Middle frontal gyrus (tissue), 1 donor: Measurements from ENCODE around the gene TNFAIP8L1.
"Not testable (repeated sequence)": the region's sequence is repeated elsewhere in the genome, so short reads cannot be mapped to it uniquely, and the experiment has no call there.

Source experiments
- DNase-seq: peaks from one replicate; pipeline ENCODE4 v3.0.0-alpha.2; 2015; ENCODE audit warnings: low spot score; ENCODE audit errors: extremely low spot score

The TNFAIP8L1 gene

DNA sequence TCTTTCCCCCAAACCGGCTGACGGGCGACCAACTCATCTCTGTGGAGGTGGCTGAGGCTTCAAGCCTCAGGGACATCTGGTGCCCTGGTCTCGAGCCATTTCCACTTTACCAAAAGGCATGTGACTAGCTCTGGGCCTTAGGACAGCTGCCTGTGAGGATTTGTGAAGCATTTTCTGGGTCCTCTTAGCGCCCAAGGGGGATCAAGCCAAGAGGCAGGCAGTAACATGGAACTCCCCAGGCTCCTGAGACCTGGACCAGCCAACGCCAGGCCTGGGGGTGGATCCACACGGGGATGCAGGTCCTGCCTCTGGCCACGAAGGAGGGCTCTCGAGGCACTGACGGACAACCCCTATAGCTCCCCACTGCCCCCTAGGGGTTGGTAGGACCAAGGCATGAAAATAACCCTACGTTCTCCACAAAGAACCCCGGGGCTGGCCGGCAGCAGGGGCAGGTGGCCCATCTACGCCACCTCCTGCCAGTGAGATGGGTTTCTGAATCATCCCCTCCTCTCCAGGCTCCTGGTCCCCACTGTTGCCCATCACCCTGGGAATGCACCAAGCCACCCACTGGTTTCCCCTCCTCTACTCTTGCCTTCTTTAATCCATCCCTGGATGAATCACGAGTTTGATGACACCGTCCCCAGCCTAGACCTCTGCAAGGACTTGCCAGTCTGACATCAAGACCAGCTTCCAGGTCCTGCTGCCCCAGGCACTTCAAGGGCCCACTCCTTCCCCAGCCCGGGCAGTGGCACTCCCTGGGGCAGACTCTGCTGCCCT, 37.8 kb downstream of the TNFAIP8L1 start:
- DNase-seq = no peak

DNA sequence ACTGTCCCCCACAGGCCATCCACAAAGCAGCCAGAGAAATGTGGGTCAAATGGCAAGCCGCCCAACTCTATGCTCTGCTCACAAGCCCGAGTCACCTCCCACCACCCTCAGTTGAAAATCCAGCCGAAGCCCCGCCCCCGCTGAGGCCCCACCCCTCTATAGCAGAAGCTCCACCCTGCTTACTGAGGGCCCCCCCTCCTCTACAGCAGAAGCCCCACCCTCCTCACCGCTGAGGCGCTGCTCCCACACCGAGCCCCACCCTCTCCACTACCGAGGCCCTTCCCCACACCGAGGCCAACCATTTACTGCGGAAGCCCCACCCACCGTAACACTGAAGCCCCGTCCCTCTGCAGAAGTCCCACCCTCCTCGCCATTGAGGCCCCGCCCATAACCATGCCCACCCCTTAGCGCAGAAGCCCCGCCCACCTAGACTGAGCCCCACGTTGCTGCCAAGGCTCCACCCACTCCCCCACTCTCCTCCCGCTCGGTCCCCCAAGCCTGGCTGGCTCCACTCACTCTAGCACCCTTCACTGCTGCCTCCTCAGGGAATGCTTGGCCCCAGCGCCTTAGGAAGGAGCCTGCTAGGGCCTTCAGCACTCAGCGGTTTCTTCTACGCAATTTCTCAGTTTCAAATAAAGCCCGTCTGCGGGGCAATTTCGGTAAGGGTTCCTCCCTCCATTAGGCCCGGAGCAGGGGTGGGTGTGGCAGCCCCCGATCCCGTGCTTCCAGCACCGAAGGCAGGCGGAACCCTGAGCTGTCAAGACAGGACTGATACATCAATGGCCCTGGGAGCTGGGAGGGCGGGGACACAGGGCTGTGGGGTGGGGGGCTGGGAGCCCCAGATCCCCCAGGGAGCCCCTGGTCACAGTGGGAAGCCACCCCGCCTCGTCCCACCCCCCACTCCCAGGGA, 39.8 kb downstream of the TNFAIP8L1 start:
- DNase-seq = no peak

DNA sequence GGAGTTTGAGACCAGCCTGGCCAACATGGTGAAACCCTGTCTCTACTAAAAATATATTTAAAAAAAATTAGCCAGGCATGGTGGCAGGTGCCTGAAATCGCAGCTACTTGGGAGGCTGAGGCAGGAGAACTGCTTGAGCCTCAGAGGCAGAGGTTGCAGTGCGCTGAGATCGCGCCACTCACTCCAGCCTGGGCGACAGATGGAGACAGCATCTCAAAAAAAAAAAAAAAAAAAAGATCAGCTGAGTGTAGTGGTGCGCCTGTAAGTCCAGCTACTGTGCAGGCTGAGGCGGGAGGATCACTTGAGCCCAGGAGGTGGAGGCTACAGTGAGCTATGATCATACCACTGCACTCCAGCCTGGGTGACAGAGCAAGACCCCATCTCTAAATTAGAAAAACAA, 40.7 kb downstream of the TNFAIP8L1 start:
- not testable (repeated sequence) for DNase-seq

DNA sequence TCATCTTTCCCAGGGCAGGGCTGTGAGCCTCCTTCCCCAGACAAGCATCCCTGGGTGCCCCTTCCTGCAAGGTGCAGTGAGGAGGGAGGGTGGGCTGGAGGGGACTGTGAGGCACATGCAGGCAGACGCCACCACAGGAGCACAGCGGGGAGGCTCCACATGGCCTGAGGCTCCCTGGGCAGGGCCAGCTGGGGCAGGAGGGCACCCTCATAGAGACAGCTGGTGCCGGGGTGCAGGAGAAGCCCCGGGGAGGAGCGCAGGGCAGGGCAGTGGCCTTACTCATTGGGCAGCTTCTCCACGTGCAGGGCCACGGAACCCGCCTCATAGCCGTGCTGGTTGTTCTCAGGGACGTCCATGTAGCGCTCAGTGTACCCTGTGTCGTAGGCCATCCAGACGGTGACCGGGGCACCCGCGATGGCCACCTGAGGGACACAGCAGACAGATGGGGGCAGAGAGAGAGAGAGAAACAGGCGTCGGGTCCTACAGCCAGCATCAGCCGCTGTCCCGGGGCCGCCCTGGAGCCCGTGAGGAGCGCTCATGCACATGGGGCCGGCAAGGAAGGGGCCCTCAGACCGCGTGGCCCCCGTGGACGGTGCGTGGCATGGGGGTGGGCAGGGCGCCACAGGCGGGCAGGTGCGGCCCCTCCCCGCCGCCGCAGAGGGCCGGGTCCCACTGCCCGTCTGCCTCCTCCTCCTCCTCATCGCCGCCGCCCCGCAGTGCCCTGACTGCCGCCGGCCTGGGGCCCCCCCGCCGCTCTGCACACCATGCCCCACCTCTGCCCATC, 43.3 kb downstream of the TNFAIP8L1 start:
- no peak for DNase-seq

DNA sequence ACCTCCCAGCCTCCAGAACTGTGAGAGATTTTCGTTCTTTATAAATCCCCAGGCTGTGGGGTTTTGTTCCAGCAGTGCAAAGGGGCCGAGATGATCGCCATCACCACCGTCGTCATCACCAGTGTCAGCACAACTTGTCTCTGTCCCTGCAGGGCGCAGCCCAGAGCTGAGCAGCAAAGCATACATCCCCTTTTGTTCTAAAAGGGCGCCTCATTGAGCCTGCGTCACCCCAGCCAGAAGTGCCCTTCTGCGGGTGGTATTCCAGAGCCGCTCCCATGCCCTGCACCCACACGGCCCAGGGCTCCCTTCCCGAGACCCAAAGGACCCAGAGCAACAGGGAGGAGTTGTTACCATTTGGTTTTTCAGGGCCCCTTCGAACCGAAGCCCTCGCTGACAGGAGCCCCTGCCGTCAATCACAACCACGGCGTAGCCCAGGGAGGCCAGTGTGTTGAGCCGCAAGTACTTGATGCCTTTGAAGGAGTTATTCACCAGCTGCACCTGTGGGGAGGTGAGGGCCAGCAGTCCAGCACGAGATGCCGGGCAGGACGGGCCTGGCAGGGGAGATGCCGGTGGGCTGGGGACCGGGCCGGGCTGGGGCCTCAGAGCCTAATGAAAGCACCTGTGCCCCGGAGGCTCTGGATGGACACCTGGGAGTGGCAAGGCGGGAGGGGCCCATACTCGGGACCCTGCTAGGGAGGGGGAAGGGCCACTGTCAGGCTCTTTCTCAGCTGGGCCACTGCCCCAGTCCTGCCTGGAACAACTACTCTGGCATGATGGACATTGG, 45.2 kb downstream of the TNFAIP8L1 start:
- DNase-seq = no peak

DNA sequence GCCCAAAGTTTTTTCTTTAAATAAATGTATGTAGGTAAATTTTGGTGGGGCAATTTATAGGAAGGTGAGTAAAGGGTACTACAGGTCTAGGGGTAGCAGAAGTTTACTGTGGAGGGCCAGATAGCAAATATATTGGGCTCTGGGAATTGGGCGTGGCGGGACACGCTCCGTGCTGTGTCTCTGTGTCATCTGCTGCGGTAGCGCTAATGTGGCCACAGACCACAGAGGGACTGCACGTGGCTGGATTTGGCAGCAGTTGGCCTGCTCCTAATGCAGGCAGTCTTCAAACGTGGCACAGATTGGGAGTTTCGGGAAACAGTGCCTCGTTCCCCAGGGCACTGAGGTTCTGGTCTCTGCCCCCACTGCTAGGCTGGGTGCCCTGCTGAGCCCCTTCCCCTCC, 47.4 kb downstream of the TNFAIP8L1 start:
- no peak for DNase-seq

DNA sequence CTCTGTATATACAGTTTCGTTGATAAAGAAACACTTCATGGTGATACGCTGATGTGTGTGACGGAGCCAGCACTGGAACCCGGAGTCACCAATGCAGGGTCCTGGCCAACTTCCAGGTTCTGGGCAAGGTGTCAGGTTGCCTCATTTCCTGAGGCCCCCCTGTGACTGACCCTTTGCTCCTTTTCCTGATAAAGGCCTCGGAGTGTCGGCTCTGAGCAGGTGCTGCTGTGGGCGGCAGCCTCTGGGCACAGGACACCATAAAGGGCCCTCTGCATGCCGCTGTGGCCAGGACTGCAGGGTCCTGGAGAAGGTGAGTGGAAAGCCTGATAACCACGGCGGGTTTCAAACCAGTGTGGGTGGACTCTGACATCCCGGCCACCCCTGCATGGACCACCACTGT, 48.1 kb downstream of the TNFAIP8L1 start:
- no peak for DNase-seq

DNA sequence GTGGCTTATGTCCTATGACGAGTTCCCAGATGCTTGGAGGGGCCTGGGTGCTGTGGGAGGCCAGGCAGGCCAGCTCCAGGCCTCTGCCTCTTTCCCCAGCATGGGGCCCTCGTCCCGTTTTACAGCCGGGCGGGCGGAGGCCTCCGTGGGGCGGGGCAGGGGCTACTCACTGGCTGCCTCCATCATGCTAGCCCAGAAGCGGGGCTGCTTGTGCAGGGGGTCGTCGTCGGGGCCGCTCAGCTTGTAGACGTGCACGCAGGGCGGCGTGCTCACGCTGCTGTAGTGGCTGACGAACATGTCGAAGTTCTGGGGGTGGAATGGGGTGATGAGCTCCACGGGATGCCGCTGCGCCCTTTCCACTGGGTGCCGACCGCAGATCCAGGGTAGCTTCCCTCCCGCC, 49.3 kb downstream of the TNFAIP8L1 start:
- DNase-seq = no peak

DNA sequence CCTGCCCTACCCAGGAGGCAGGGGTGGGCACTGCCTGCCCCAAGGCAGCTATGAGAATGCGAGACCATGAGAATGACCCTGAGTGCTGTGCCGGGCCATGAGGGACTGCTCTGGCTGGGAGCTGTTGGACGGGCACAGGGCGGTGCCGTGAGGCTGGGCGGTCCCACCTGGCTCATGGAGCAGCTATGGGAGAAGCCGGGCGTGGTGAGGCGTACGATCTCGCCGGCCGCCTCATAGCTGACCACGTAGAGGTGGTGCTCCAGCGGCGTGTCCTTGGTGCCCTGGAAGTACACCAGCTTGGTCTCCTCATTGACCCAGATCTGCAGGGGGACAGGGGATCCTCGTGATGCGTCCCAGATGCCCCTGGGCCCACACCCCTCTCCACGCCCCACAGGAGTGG, 50.1 kb downstream of the TNFAIP8L1 start:
- no peak for DNase-seq

DNA sequence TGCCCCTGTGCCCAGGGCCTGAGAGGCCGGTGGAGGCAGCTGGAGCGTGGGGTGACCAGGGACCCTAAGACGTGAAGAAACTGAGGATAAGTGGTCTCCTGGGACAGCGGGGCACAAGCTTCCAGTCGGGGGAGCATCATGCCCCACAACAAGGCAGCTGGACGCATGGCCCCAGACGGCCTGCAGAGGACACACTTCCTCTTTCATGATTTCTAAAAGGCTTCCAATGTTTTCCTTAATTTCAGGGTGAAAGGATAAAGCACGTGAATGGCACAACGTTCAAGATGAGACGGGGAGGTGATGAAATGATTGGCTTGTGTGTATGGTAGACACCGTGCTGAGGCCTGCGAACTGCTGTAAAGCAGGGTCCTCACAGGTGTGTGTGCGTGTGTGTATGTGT, 51.0 kb downstream of the TNFAIP8L1 start:
- DNase-seq = no peak

DNA sequence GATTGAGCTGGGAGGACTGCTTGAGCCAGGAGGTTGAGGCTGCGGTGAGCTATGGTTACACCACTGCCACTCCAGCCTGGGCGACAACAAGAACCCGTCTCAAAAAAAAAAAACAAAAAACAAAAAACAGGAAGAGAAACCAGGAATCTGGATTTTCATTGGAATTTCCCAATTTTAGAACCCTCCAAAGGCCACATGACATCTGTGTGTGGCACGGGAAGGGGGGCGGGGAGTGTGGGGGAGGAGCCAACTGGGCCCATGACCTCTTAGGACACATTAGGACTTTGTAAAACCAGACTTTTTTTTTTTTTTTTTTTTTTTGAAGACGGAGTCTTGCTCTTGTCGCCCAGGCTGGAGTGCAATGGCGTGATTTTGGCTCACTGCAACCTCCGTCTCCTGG, 52.1 kb downstream of the TNFAIP8L1 start:
- DNase-seq = no peak

DNA sequence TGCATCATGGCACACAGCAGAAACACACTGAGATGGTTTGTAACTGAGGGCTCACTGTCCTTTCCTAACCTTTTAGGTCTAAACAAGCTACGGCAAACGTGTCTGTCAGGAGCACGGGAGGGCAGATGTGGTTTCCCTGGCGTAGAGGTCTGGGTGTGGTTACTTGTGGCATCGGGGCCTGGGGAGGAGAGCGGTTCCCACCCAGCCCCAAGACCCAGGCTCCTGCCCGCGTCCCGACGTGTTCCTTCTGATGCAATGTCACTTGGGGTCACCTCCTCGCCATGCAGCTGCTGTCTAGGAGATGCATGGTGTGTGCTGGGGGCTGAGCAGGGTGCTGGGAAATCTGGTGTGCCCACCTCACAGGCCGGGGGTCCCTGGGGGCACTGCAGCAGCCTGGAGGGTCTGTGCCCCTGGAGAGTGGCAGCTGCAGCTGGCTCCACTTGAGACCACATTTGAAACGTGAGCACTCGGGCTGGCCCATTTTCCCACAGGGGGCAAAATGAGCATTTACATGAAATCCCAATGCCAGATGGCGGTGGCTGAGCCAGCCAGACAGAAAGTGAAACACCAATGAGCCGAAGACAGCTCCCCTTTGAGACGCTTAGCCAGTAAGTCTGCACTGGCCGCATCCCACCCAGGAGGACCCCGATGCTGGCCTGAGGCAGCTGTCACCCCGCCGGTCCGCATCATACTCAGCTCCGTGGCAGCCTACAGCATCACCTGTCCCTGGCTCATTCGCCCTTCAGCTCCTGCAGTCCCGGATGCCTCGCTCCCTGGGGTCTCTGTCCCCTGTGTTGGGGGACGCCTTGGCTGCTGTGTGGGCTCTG, 53.1 kb downstream of the TNFAIP8L1 start:
- no peak for DNase-seq

DNA sequence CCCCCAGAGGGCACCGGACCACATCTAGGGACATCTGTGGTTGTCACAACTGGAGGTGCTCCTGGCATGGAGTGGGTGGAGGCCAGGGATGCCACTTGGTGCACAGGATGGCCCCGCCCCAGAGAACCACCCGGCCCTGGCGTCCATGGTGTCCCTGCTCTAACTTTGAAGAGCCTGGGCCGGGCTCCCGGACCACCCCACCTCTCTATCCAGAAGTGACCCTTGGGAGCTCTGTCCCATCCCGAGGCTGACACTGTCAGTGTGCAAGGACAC, 53.7 kb downstream of the TNFAIP8L1 start:
- no peak for DNase-seq

DNA sequence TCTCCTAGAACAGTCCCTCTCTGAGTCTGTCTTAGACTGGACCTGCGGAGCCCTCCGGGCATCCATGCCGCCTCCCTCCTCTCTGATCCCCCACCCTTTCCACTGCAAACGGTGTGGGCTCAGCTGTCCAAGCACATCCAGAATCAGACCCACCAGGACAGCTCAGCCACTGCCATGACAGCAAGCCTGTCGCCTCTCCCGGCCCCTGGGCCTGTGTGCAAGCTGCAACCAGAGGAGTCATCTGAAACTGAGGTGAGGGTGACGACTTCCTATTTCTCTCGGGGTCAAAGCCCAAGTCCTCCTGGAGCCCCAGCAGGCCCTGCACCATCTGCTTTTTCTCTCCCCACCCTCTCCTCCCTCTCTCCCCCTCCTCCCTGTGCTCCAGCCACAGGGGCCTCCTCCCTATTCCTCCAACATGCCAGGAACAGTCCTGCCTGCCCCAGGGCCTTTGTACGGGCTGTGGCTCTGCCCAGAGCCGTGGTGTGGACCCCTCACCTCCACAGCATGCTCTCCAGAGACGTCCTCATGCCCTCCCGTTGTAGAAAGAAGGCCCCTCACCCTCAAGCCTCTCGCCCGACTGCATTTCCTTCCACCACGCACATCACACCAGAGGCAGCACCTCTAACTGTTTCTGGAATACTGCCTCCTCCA, 54.3 kb downstream of the TNFAIP8L1 start:
- no peak for DNase-seq

DNA sequence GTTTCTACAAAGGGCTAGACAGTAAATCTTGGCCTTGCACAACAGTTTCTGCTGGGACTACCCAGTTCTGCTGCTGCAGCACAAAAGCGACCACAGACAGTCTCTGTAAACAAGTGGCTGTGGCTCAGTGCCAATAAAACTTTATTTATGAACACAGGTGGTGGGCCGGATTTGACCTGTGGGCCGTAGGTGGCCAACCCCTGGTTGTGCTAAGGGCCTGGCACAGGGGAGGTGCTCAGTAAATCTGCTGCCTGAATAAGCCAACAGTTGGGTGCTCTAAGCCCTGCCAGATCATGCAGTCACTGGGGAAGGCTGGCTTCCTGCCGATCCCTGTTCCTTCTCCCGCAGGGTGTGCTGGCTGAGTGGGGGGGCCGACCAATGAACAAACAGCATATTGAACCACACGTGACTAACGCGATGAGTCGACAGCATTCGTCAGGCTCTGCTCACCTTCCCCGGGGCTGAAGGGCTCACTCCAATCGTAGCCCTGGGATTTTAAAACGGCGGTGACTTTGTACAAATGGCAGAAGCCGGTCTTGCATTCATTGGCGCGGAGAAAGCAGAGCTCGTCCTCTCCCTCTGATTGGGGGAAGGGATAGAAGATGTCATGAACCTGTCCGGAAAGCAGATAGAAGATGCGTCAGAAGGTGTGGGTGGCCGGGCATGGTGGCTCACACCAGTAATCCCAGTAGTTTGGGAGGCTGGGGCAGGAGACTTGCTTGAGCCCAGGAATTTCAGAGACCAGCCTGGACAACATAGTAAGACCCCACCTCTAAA, 55.1 kb downstream of the TNFAIP8L1 start:
- DNase-seq = no peak

DNA sequence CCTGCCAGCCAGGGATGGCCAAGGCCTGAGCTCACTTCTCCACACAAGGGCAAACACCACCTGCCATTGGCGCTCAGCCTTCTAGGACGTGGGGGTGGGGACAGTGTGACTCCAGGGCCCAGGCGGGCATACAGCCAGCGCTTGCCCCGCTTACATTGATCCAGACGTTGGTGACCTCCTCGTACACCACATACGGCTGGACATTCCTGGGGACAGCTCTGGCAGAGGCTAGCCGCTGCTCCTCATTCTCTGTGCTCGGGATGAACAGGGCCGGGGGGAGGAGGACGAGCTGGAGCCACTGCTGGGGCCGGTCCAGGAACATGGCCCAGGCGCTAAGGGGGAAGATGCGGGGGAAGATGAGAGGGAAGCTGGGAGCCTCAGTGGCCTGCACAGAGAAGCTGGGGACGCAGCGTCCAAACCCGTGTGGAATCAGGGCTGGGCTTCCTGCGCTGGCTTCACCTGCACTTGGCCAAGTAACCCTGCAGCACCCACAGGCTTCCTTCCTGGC, 56.0 kb downstream of the TNFAIP8L1 start:
- no peak for DNase-seq

DNA sequence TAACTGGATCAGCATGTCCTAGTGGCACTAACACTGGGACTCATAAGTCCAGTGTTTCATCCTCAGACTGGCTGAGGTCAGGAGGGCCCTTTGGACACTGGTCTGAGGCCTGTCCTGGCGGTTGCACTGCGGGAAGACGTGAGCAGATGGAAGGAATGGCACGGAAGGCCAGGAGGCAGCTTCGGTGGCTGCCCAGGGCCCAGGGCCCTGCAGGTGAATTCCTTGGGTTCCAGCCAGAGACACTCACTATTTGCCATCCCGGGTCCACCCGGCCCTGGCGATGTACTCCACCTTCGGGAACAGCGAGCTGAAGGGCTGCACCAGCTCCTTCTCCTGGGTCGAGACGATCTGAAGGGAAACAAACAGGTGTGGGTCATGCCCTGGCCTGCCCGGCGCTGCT, 58.0 kb downstream of the TNFAIP8L1 start:
- DNase-seq = no peak

DNA sequence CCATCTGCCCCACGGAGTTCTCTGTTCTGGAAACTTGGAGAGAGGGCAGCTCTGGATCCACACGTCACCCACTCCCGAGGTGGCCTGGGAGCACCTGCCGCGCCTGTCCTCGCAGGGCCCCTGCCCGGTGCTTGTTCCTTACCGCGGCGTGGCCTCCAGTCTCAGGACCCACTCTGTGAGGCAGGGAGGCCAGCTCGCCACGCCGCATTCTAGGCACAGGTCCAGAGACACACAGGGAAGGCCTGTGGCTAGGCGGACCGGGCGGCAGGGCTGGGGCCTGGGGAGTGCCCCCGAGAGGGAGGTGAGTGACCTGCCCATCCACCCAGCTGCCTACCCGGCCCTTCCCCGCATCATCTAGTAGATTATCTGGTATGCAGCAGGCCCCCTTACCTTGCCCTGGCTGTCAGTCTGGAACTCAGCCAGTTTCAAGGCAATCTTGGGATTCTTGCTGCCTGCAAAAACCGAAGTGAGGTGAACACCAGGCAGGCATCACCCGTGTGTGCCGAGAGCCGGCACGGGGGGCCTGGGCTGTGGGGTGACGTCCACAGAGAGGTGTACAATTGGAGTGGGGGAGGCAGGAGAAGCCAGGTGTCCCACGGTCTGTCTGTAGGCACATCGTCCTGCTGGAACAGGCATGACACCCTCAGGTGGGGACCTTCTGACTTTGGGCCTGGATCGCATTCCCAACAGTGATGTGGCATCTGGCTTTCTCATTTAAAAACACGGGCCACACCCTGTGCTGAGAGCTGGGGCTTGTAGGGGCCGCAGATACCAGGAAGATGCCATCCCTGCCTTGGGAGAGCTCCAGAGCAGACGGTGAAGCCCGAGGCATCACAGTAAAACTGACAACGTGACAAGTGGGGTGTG, 60.7 kb downstream of the TNFAIP8L1 start:
- DNase-seq = no peak
